Measurements from ENCODE around the gene SKIDA1. TPM values are rescaled to one million over a fixed set of nuclear protein-coding genes. Genes with fewer than 3 reads are reported as not detected.
A peak's percentile ranks its signal among the peaks of the same experiment; 100 is the strongest.

SKIDA1 gene
- total RNA-seq, 1 donor from 2014 or later = 7.8 TPM

DNA sequence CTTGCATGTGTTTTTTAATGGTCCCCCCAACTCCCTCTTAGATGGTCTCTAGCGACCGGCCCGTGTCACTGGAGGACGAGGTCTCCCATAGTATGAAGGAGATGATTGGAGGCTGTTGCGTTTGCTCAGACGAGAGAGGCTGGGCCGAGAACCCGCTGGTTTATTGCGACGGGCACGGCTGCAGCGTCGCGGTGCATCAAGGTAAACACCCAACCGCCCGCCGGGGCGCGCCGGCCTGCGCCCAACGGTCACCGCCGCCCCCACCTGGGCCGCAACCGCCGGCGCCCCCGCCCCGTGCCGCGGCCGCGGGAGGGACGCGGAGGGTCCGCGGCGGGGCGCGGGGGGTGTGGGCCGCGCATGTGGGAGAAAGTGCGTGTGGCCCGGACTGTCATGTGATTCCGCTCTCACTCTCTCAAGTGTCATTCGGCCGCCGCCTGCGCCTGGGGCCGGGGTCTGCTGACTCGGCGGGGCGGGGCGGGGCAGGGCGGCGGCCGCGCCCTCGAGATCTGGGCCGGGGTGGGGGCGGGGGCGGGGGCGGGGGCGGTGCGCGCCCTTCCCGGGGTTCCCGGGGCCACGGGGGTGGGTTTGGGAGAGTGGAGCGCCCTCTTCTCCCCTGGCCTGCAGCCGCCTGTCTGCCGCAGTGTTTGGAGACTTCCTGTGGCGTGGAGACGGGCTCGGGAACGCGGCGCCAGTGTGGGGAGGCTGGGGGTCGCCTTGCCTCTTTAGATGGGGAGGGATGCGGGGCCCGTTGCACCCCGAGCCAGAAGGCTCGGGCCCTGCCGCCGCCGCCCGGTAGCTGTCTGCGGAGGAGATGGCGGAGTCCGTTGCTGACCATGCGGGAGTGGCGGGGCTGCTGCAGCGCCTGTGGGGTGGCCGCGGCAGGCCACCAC, 9.4 kb upstream of the SKIDA1 start:
- peaks cover 43% of the 10 kb centered on the region for H3K79me2 ChIP-seq (ENCODE audit: insufficient read depth, low read length)
- FAIRE-seq (no peak), DNase-seq (ENCODE audit: low read depth) (no peak)
- H3K4me1 ChIP-seq (ENCODE audit: insufficient read depth, low read length) = peaks cover 16% of the 10 kb centered on the region
- H3K4me3 Mint-ChIP-seq (ENCODE audit: unreplicated experiment) = peak overlapping the region; percentile 89
- TF ChIP-seq, protein P1, sequence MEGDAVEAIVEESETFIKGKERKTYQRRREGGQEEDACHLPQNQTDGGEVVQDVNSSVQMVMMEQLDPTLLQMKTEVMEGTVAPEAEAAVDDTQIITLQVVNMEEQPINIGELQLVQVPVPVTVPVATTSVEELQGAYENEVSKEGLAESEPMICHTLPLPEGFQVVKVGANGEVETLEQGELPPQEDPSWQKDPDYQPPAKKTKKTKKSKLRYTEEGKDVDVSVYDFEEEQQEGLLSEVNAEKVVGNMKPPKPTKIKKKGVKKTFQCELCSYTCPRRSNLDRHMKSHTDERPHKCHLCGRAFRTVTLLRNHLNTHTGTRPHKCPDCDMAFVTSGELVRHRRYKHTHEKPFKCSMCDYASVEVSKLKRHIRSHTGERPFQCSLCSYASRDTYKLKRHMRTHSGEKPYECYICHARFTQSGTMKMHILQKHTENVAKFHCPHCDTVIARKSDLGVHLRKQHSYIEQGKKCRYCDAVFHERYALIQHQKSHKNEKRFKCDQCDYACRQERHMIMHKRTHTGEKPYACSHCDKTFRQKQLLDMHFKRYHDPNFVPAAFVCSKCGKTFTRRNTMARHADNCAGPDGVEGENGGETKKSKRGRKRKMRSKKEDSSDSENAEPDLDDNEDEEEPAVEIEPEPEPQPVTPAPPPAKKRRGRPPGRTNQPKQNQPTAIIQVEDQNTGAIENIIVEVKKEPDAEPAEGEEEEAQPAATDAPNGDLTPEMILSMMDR (IDR thresholded peaks at IDR 0.05; ENCODE audit: insufficient read depth, low read depth, low read length) = no peak
- no peaks in the 10 kb centered on the region for H3K27me3 Mint-ChIP-seq (ENCODE audit: low read depth, unreplicated experiment)
- peak overlapping the region; percentile 81 for H3K9ac ChIP-seq (ENCODE audit: low read length)
- H2AFZ ChIP-seq (ENCODE audit: low read depth, low read length) = peak overlapping the region; percentile 16
- H3K4me3 ChIP-seq (ENCODE audit: insufficient read depth, low read depth, low read length) = peak overlapping the region; percentile 78
- H3K36me3 Mint-ChIP-seq (ENCODE audit: low read depth, unreplicated experiment) = no peaks in the 10 kb centered on the region
- no peaks in the 10 kb centered on the region for H3K9me3 Mint-ChIP-seq (ENCODE audit: unreplicated experiment)
- H3K27me3 ChIP-seq (ENCODE audit: insufficient read depth, low read length) = no peaks in the 10 kb centered on the region
- H3K27ac Mint-ChIP-seq (ENCODE audit: unreplicated experiment) = no peak overlapping the region
- peaks cover 11% of the 10 kb centered on the region for H3K36me3 ChIP-seq (ENCODE audit: insufficient read depth, low read length)
- H3K9me3 ChIP-seq (ENCODE audit: insufficient read depth, low read depth, low read length) = no peaks in the 10 kb centered on the region
- H3K4me2 ChIP-seq (ENCODE audit: low read length) = peak overlapping the region; percentile 93
- peaks cover 18% of the 10 kb centered on the region for H3K4me1 Mint-ChIP-seq (ENCODE audit: low read depth, unreplicated experiment)
- peak overlapping the region; percentile 47 for H3K27ac ChIP-seq (ENCODE audit: low read depth, low read length)
- peaks cover 24% of the 10 kb centered on the region for H4K20me1 ChIP-seq (ENCODE audit: insufficient read depth, low read length)

DNA sequence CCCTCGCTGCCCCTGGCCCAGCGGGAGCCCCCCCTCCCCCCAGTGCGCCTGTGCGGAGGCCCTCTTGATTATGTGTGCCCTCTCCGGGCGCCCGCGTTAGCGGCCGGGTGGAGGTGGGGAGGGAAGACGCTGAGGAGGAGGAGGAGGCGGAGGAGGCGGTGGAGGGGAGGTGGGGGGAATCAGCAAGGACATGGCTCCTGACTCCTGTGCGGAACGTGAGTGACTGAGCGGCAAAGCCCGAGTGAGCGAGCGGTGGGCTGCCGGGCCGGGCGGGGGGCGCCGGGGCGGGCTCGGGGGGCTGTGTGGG, 8.8 kb upstream of the SKIDA1 start:
- Mint-ChIP-seq H3K4me1 (ENCODE audit: low read depth, unreplicated experiment) (peaks cover 23% of the 10 kb centered on the region), H3K27ac (ENCODE audit: unreplicated experiment) (no peak overlapping the region), H3K36me3 (ENCODE audit: low read depth, unreplicated experiment) (no peaks in the 10 kb centered on the region), H3K27me3 (ENCODE audit: low read depth, unreplicated experiment) (no peaks in the 10 kb centered on the region), H3K4me3 (ENCODE audit: unreplicated experiment) (peak overlapping the region; percentile 86), H3K9me3 (ENCODE audit: unreplicated experiment) (no peaks in the 10 kb centered on the region)
- Histone ChIP-seq H3K4me2 (ENCODE audit: low read length) (peak overlapping the region; percentile 93), H2AFZ (ENCODE audit: low read depth, low read length) (no peak overlapping the region), H3K4me1 (ENCODE audit: insufficient read depth, low read length) (peaks cover 16% of the 10 kb centered on the region), H3K4me3 (ENCODE audit: insufficient read depth, low read depth, low read length) (peak overlapping the region; percentile 78), H3K9me3 (ENCODE audit: insufficient read depth, low read depth, low read length) (no peaks in the 10 kb centered on the region), H3K36me3 (ENCODE audit: insufficient read depth, low read length) (peaks cover 9% of the 10 kb centered on the region), H3K79me2 (ENCODE audit: insufficient read depth, low read length) (peaks cover 42% of the 10 kb centered on the region), H3K27me3 (ENCODE audit: insufficient read depth, low read length) (no peaks in the 10 kb centered on the region), H3K27ac (ENCODE audit: low read depth, low read length) (peak overlapping the region; percentile 47), H3K9ac (ENCODE audit: low read length) (peak overlapping the region; percentile 81), H4K20me1 (ENCODE audit: insufficient read depth, low read length) (peaks cover 24% of the 10 kb centered on the region)
- DNase-seq (ENCODE audit: low read depth) (no peak), FAIRE-seq (no peak)
- TF ChIP-seq, protein P1 (IDR thresholded peaks at IDR 0.05; ENCODE audit: insufficient read depth, low read depth, low read length) = no peak

All from astrocyte (in vitro differentiated cells and primary cell).